ENCODE results near the gene SPP2. TPM values are rescaled to one million over a fixed set of nuclear protein-coding genes. Genes with fewer than 3 reads are reported as not detected.

SPP2 gene
- total and polyA plus RNA-seq, 9 of the 15 experiments (the other 6 are each of a cell fraction or from before 2014, with no cell fraction given): not detected

DNA sequence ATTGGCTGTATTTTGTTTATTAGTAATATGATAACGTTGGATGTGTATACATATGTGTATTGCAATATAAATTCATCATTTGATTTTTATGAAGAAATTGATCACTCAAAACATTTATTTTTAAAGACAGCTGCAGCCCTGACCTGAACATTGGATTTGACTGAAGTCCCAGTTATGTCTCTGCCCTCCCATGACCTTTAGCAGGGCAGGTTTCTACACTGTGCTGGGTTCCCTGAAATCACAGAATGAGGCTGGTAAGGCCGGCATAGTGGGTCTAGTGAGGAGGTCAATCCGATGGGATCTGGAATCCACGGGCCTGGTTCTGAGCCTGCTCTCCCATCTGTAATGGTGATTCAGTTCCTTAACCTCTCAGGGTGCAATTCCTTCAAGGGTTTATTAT, 22.0 kb downstream of the SPP2 start (continued):
- TF ChIP-seq, protein P1, sequence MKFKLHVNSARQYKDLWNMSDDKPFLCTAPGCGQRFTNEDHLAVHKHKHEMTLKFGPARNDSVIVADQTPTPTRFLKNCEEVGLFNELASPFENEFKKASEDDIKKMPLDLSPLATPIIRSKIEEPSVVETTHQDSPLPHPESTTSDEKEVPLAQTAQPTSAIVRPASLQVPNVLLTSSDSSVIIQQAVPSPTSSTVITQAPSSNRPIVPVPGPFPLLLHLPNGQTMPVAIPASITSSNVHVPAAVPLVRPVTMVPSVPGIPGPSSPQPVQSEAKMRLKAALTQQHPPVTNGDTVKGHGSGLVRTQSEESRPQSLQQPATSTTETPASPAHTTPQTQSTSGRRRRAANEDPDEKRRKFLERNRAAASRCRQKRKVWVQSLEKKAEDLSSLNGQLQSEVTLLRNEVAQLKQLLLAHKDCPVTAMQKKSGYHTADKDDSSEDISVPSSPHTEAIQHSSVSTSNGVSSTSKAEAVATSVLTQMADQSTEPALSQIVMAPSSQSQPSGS (CRISPR knock-in tag; IDR thresholded peaks at IDR 0.05): no peak
- TF ChIP-seq NUFIP1 (IDR thresholded peaks at IDR 0.05; ENCODE audit: partially characterized antibody) (no peak), NR3C1 (CRISPR knock-in tag; IDR thresholded peaks at IDR 0.05) (no peak), POLR2H (tag; IDR thresholded peaks at IDR 0.05; ENCODE audit: low read depth) (no peak), ADNP (tag; IDR thresholded peaks at IDR 0.05) (no peak), CEBPG (CRISPR knock-in tag; IDR thresholded peaks at IDR 0.05) (no peak), CEBPG (tag; conservative IDR thresholded peaks at IDR 0.05 in 1 of 2, IDR thresholded peaks at IDR 0.05 in 1 of 2) (no peak), PHF8 (IDR thresholded peaks at IDR 0.05; ENCODE audit: borderline replicate concordance, low read length) (no peak)

DNA sequence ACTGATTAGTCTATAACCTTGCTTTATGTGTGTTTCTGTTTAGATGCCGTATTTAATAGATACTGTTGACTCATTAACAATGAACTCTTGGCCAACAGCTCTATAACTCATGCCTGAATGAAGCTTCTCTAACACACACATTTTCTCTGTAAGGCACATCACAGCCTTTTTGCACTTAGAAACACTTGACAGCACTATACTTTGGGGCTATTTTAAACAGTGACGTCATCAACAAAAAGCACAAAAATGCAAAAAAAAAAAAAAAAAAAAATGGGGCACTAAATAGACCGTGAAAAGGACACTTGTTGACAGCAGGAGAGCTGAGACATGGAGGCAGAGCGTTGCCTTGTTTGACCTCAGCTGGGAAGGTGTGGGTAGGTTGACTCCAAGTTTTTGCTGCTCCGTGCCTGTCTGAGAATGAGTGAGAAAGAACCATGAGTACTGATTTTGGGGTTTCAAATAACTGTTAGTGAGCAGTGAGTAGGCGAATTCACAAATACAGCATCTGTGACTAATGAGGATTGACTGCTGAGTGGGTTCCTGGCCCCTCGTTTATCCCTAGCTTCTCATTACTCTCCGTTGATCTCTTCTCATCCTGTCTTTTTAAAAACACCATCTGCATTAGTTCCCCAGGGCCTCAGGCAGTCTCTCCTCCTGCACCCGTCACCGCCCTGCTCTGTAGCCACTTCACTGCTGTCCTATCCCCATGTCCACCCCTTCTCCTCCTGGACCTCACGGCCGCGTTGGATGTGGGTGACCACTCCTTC, 24.4 kb downstream of the SPP2 start:
- ChIA-PET POLR2A (interaction anchor here (0.7 kb wide), 1 partner anchor 168 kb away, joined by 3 read pairs; no protein-coding TSS in a partner anchor), CTCF (ENCODE audit: low intra/inter-chr PET ratio) (no interaction called here)
- no peak for FAIRE-seq
- no peaks in the 10 kb centered on the region for H3K79me2 ChIP-seq (ENCODE audit: control insufficient read depth, insufficient read depth, low read length)
- no peak overlapping the region for H3K4me2 ChIP-seq (ENCODE audit: insufficient read depth, low read length)
- H2AFZ ChIP-seq (ENCODE audit: low read depth, low read length): no peak overlapping the region
- ATAC-seq: no peak
- in situ Hi-C loops (cut with MboI) (no loop called here), intact Hi-C loops (cut with micrococcal nuclease) (no loop called here)
- H3K36me3 ChIP-seq (ENCODE audit: control insufficient read depth, insufficient read depth, low read length): no peaks in the 10 kb centered on the region
- H3K27me3 ChIP-seq (ENCODE audit: control insufficient read depth in 2 of 2, insufficient read depth in 2 of 2, low read length in 2 of 2): peaks cover 0 to 6% of the 10 kb centered on the region in 2 experiments; a peak in 2 of 5 replicates
- 0% methylated on average over 7 of the region's 13 CpGs for WGBS (ENCODE audit: insufficient coverage, low coverage, missing lambda C conversion rate)
- no peaks in the 10 kb centered on the region for H4K20me1 ChIP-seq (replicated peaks; ENCODE audit: control insufficient read depth, insufficient read depth, low read length)
- H3K9me3 ChIP-seq (replicated peaks; ENCODE audit: control insufficient read depth, insufficient read depth, low read depth, low read length): no peaks in the 10 kb centered on the region
- no peak overlapping the region for H3K4me3 ChIP-seq
- H3K9me1 ChIP-seq (ENCODE audit: control insufficient read depth, insufficient read depth, low read length): no peaks in the 10 kb centered on the region
- TF ChIP-seq, protein P2, sequence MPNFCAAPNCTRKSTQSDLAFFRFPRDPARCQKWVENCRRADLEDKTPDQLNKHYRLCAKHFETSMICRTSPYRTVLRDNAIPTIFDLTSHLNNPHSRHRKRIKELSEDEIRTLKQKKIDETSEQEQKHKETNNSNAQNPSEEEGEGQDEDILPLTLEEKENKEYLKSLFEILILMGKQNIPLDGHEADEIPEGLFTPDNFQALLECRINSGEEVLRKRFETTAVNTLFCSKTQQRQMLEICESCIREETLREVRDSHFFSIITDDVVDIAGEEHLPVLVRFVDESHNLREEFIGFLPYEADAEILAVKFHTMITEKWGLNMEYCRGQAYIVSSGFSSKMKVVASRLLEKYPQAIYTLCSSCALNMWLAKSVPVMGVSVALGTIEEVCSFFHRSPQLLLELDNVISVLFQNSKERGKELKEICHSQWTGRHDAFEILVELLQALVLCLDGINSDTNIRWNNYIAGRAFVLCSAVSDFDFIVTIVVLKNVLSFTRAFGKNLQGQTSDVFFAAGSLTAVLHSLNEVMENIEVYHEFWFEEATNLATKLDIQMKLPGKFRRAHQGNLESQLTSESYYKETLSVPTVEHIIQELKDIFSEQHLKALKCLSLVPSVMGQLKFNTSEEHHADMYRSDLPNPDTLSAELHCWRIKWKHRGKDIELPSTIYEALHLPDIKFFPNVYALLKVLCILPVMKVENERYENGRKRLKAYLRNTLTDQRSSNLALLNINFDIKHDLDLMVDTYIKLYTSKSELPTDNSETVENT (CRISPR knock-in tag; IDR thresholded peaks at IDR 0.05): no peak
- no peak for TF ChIP-seq RAD51 (IDR thresholded peaks at IDR 0.05; ENCODE audit: borderline replicate concordance, low read depth)
- no peak for TF ChIP-seq ZNF23 (CRISPR knock-in tag; IDR thresholded peaks at IDR 0.05)
- no peak for TF ChIP-seq BCOR (IDR thresholded peaks at IDR 0.05)
- no peak for TF ChIP-seq FOS (IDR thresholded peaks at IDR 0.05; ENCODE audit: extremely low read depth, insufficient read length)
- TF ChIP-seq SAFB (IDR thresholded peaks at IDR 0.05; ENCODE audit: borderline replicate concordance, low read depth, low read length): no peak
- no peak for TF ChIP-seq PURB (CRISPR knock-in tag; IDR thresholded peaks at IDR 0.05; ENCODE audit: low read depth)
- no peak for TF ChIP-seq RFX5 (IDR thresholded peaks at IDR 0.05; ENCODE audit: low read depth, low read length)
- TF ChIP-seq NELFE (IDR thresholded peaks at IDR 0.05; ENCODE audit: insufficient read depth, insufficient read length): no peak
- no peak for TF ChIP-seq ILF3 (IDR thresholded peaks at IDR 0.05; ENCODE audit: borderline replicate concordance)
- DNase-seq (ENCODE audit: extremely low read depth in 1 of 4, low spot score in 3 of 4): no peak
- H3K4me1 ChIP-seq (replicated peaks in 1 of 2; ENCODE audit: control insufficient read depth in 2 of 2, insufficient read depth in 2 of 2, low read length in 2 of 2): no peaks in the 10 kb centered on the region
- no TSS peak for BruUV-seq (replicated peaks)
- H3K27ac ChIP-seq (ENCODE audit: extremely low read depth, low read depth, low read length): no peak overlapping the region
- no peak overlapping the region for H3K9ac ChIP-seq (ENCODE audit: insufficient read depth in 1 of 2, low read depth in 2 of 2, low read length in 2 of 2)

All from K562 (cell line).